Fibroblast of villous mesenchyme (primary cell): Measurements from ENCODE around the gene DHRS2. TPM values are rescaled to one million over a fixed set of nuclear protein-coding genes. Genes with fewer than 3 reads are reported as not detected.

Experiments
- DNase-seq: peaks from one replicate; pipeline ENCODE4 v3.0.0-alpha.2; 2010; ENCODE audit warnings: low read depth
- H3K4me3 ChIP-seq: 2 replicates; pipeline ENCODE4 v1.5.1; 2011; ENCODE audit warnings: low read depth, mild to moderate bottlenecking, low read length
- CTCF ChIP-seq: IDR thresholded peaks from 2 replicates; pipeline ENCODE4 v1.5.1; 2012; ENCODE audit warnings: low read depth, mild to moderate bottlenecking, low read length; ENCODE audit not compliant: insufficient read depth
- total RNA-seq: library from RNA; depleted of rRNA; stranded (reverse); fragments of >200 nt; gene quantifications from 2 replicates; pipeline ENCODE4 v1.2.3, GENCODE V29; 2012

Gene DHRS2
- total RNA-seq, 1 donor, result 0.43 TPM

- DNase-seq, result no peak
- no peak for TF ChIP-seq CTCF
- no peak overlapping the region for H3K4me3 ChIP-seq
Observed at GRCh38 chr14:23663127-23663526, 27.0 kb downstream of the DHRS2 start.

- no peak for TF ChIP-seq CTCF
- no peak for DNase-seq
- H3K4me3 ChIP-seq, result no peak overlapping the region
Observed at GRCh38 chr14:23663711-23664110, 27.5 kb downstream of the DHRS2 start.

GRCh38 chr14:23664207-23664885, 28.2 kb downstream of the DHRS2 start:
- no peak overlapping the region for H3K4me3 ChIP-seq
- no peak for TF ChIP-seq CTCF
- no peak for DNase-seq

GRCh38 chr14:23665302-23666016, 29.3 kb downstream of the DHRS2 start:
- peak; percentile 6 for DNase-seq
- H3K4me3 ChIP-seq, result no peak overlapping the region
- TF ChIP-seq CTCF, result no peak

GRCh38 chr14:23667134-23667533, 31.0 kb downstream of the DHRS2 start:
- TF ChIP-seq CTCF, result no peak
- DNase-seq, result no peak
- no peak overlapping the region for H3K4me3 ChIP-seq

- no peak for TF ChIP-seq CTCF
- H3K4me3 ChIP-seq, result no peak overlapping the region
- DNase-seq, result no peak
Observed at GRCh38 chr14:23669441-23669840, 33.3 kb downstream of the DHRS2 start.

GRCh38 chr14:23670481-23670880, 34.3 kb downstream of the DHRS2 start:
- H3K4me3 ChIP-seq, result no peak overlapping the region
- DNase-seq, result no peak
- TF ChIP-seq CTCF, result no peak
